C4-2B (cell line): ENCODE data around the gene PGBD5.
"Not testable (repeated sequence)": the region's sequence is repeated elsewhere in the genome, so short reads cannot be mapped to it uniquely, and the experiment has no call there.

ENCODE experiments used
- H3K27ac ChIP-seq: fragments of 450-650 bp; 2 replicates; pipeline ENCODE4 v1.5.1; 2017
- ZFX ChIP-seq: fragments of 450-650 bp; IDR thresholded peaks from 2 replicates; pipeline ENCODE4 v1.6.1; 2017
- TF ChIP-seq, protein P1 (sequence below): fragments of 450-650 bp; conservative IDR thresholded peaks from 2 replicates; pipeline ENCODE4 v1.5.1; 2017; ENCODE audit warnings: mild to moderate bottlenecking

Gene PGBD5, protein sequence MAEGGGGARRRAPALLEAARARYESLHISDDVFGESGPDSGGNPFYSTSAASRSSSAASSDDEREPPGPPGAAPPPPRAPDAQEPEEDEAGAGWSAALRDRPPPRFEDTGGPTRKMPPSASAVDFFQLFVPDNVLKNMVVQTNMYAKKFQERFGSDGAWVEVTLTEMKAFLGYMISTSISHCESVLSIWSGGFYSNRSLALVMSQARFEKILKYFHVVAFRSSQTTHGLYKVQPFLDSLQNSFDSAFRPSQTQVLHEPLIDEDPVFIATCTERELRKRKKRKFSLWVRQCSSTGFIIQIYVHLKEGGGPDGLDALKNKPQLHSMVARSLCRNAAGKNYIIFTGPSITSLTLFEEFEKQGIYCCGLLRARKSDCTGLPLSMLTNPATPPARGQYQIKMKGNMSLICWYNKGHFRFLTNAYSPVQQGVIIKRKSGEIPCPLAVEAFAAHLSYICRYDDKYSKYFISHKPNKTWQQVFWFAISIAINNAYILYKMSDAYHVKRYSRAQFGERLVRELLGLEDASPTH

DNA sequence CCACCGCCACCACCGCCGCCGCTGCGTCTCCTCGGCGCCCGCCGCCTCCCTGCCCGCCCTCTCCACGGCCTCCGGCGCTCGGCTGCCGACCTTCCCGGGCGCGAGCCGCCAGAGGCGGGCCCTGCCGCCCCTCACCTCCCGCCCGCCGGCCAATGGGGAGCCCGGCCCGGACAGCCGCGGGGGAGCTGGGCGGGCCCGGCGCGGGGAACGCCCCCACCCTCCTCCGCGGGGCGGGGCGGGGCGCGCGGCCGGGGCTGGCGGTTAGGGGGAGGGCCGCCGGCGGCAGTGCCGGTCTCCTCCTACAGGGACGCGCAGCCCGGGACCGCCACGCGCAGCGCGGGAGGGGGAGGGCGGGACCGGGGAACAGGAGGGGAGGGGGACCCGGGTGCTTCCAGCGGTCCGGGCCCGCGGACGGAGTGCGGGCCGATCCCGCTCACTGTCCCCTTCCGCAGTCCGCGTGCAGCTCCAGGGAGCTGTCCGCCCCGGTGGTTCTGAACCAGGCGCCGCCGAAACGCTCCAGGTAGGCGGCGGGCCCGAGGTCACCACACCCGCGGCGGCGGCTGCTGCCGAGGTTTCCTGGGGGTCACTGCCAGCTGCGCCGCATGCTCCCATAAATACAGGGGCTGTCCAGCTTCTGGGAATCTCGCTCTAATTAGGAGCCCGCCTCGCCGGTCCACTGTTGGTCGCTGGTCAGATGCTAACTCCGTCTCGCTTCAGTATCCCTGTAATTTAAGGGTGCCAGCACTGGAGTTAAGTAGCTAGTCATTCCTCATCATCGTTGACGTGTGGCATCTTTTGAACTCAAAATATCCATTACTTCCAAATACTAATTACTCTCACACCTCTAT is at the start of gene PGBD5:
PGBD5 (minus strand) TSS at position 87 of the 848 bp plus-strand sequence. CDS start 404 bp downstream, outside the sequence.
- no peak within 1 kb of the TSS for H3K27ac ChIP-seq
- TF ChIP-seq, protein P1, sequence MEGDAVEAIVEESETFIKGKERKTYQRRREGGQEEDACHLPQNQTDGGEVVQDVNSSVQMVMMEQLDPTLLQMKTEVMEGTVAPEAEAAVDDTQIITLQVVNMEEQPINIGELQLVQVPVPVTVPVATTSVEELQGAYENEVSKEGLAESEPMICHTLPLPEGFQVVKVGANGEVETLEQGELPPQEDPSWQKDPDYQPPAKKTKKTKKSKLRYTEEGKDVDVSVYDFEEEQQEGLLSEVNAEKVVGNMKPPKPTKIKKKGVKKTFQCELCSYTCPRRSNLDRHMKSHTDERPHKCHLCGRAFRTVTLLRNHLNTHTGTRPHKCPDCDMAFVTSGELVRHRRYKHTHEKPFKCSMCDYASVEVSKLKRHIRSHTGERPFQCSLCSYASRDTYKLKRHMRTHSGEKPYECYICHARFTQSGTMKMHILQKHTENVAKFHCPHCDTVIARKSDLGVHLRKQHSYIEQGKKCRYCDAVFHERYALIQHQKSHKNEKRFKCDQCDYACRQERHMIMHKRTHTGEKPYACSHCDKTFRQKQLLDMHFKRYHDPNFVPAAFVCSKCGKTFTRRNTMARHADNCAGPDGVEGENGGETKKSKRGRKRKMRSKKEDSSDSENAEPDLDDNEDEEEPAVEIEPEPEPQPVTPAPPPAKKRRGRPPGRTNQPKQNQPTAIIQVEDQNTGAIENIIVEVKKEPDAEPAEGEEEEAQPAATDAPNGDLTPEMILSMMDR: no peak
- TF ChIP-seq ZFX: no peak

DNA sequence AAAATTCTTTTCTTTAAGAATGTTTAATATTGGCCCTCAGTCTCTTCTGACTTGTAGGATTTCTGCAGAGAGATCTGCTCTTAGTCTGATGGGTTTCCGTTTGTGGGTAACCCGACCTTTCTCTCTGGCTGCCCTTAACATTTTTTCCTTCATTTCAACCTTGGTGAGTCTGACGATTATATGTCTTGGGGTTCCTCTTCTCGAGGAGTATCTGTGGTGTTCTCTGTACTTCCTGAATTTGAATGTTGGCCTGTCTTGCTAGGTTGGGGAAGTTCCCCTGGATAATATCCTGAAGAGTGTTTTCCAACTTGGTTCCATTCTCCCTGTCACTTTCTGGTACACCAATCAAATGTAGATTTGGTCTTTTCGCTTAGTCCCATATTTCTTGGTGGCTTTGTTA is 48.8 kb upstream of the PGBD5 start:
- H3K27ac ChIP-seq: not testable (repeated sequence)

DNA sequence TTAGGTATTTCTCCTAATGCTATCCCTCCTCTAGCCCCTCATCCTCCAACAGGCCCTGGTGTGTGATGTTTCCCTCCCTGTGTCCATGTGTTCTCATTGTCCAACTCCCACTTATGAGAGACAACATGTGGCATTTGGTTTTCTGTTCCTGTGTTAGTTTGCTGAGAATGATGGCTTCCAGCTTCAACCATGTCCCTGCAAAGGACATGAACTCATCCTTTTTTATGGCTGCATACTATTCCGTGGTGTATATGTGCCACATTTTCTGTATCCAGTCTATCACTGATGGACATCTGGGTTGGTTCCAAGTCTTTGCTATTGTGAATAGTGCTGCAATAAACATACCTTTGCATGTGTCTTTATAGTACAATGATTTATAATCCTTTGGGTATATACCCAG is 44.6 kb upstream of the PGBD5 start:
- H3K27ac ChIP-seq: not testable (repeated sequence)

DNA sequence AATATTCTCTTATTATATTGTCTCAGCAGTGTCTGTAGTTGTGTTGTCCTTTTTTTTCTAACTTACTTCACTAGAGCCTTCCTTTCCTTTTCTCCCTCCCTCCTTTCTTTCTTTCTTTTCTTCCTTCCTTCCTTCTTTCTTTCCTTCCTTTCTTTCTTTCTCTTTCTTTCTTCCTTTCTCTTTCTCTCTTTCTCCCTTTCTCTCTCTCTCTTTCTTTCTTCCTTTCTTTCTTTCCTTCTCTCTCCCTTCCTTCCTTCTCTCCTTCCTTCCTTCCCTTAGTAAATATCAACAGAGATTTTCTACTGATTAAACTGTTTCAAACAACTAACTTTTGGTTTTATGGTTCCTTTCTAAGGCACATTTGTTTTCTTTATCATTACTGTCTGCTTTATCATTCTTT is 43.1 kb upstream of the PGBD5 start:
- H3K27ac ChIP-seq: no peak overlapping the region
- no peak for TF ChIP-seq ZFX
- TF ChIP-seq, protein P1: no peak

DNA sequence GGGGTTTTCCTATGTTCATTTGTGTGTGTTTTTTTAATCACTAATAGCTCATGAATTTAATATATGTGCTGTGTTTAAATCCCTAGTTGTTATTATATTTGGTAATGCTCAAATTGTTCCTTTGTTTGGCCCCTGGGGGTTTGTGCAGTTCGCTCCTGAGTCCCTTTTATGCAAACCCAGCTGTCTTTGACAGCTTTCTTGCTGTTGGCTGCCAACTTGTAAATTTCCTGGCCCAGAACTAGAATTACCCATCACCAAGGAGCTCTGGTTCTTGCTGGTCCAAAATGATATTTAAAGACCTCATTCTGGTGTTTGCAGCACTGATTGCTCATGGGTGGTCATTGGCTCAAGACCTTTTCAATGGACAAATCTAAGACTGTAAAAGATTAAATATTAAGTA is 39.6 kb upstream of the PGBD5 start:
- H3K27ac ChIP-seq: no peak overlapping the region
- no peak for TF ChIP-seq ZFX
- TF ChIP-seq, protein P1: no peak

DNA sequence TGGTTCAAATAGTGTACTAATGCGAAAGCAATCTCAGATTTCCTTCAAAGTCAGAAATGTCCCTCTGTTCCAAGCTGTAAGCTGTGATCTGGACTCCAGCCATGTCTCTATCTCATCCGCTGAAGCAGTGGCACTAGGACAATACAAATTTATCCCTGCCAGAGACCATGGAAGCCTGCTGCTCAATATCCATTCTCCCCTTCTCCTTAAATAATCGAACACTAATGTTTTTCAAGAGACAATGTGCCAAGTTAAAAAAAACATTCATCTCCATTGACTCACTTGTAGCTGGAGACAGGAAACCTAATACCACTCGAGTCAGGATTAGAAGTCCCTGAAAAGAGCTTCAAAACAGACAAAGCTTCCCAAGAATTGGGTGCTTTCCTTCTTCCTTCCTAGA is 38.5 kb upstream of the PGBD5 start:
- H3K27ac ChIP-seq: no peak overlapping the region
- TF ChIP-seq, protein P1: no peak
- TF ChIP-seq ZFX: no peak

DNA sequence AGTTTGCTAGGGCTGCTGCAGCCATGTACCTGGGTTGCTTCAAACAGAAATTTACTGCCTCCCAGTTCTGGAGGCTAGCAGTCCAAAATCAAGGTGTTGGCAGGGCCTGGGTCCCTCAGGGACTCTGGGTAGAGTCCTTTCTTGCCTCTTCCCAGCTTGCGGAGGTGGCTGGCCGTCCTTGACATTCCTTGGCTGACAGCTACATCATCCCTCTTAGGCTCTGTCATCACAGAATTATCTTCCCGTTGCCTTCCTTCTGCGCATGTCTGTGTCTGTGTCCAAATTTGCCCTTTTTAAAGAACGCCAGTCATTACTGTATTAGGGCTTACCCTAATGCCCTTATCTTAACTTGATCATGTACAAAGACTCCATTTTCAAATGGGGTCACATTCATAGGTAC is 37.6 kb upstream of the PGBD5 start:
- no peak for TF ChIP-seq ZFX
- TF ChIP-seq, protein P1: no peak
- no peak overlapping the region for H3K27ac ChIP-seq

DNA sequence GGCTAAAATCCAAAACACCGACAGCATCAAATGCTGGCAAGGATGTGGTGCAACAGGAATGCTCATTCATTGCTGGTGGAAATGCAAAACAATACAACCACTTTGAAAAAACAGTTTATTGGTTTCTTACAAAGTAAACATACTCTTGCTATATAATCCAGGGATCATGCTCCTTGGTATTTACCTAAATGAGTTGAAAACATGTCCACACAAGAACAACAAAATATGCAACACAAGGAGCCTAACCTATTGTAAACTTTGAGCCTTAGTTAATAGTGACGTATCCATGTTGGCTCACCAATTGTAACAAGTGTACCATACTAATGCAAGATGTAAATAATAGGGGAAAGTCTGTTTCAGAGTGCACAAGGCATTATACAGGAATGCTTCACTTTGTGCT is 37.2 kb upstream of the PGBD5 start:
- H3K27ac ChIP-seq: no peak overlapping the region
- TF ChIP-seq ZFX: no peak
- TF ChIP-seq, protein P1: no peak
